ENCODE measurements around the gene FBXO11.
"Not testable (repeated sequence)": the region's sequence is repeated elsewhere in the genome, so short reads cannot be mapped to it uniquely, and the experiment has no call there.

The FBXO11 gene

GRCh38 chr2:47905386-47906156 is 727 bp downstream of the FBXO11 start:
- Mint-ChIP-seq H3K4me1 (peaks cover 29% of the 10 kb centered on the region), H3K27ac (peak overlapping the region; percentile 96), H3K36me3 (peaks cover 27% of the 10 kb centered on the region), H3K4me3 (peak overlapping the region; percentile 88), H3K9me3 (no peaks in the 10 kb centered on the region)
- ATAC-seq (peak; percentile 14), DNase-seq (ENCODE audit: low spot score in 2 of 2) (peak; percentile 51 to 84)

GRCh38 chr2:47903781-47904490 is 2.4 kb downstream of the FBXO11 start:
- Mint-ChIP-seq H3K4me3 (peak overlapping the region; percentile 88), H3K4me1 (peaks cover 40% of the 10 kb centered on the region), H3K36me3 (peaks cover 27% of the 10 kb centered on the region), H3K27ac (peak overlapping the region; percentile 96), H3K9me3 (no peaks in the 10 kb centered on the region)
- DNase-seq (ENCODE audit: low spot score in 2 of 2), result no peak
- no peak for ATAC-seq

GRCh38 chr2:47901892-47902291 is 4.4 kb downstream of the FBXO11 start:
- Mint-ChIP-seq H3K4me1 (peaks cover 47% of the 10 kb centered on the region), H3K36me3 (peaks cover 42% of the 10 kb centered on the region)
- H3K4me3 Mint-ChIP-seq; H3K27ac Mint-ChIP-seq; H3K9me3 Mint-ChIP-seq; DNase-seq (ENCODE audit: low spot score in 2 of 2); ATAC-seq: not testable (repeated sequence)

- ATAC-seq (no peak), DNase-seq (ENCODE audit: low spot score in 2 of 2) (no peak)
- H3K36me3 Mint-ChIP-seq, result peaks cover 37% of the 10 kb centered on the region
- H3K4me3 Mint-ChIP-seq, result no peak overlapping the region
- no peak overlapping the region for H3K27ac Mint-ChIP-seq
- H3K9me3 Mint-ChIP-seq, result no peaks in the 10 kb centered on the region
- peaks cover 57% of the 10 kb centered on the region for H3K4me1 Mint-ChIP-seq
Measured at GRCh38 chr2:47900857-47901256, 5.4 kb downstream of the FBXO11 start.

GRCh38 chr2:47899915-47900816 is 6.1 kb downstream of the FBXO11 start:
- H3K27ac Mint-ChIP-seq, result peak overlapping the region; percentile 26
- H3K4me1 Mint-ChIP-seq, result peaks cover 62% of the 10 kb centered on the region

GRCh38 chr2:47897883-47898731 is 8.2 kb downstream of the FBXO11 start:
- ATAC-seq (peak; percentile 94), DNase-seq (ENCODE audit: low spot score in 2 of 2) (no peak)
- peak overlapping the region; percentile 27 for H3K4me3 Mint-ChIP-seq
- no peaks in the 10 kb centered on the region for H3K9me3 Mint-ChIP-seq
- peak overlapping the region; percentile 75 for H3K27ac Mint-ChIP-seq
- H3K4me1 Mint-ChIP-seq, result peaks cover 51% of the 10 kb centered on the region
- H3K36me3 Mint-ChIP-seq, result peaks cover 23% of the 10 kb centered on the region

More at GRCh38 chr2:47899915-47900816, 6.1 kb downstream of the FBXO11 start:
- peaks cover 34% of the 10 kb centered on the region for H3K36me3 Mint-ChIP-seq
- ATAC-seq, result no peak
- H3K9me3 Mint-ChIP-seq, result no peaks in the 10 kb centered on the region
- H3K4me3 Mint-ChIP-seq, result no peak overlapping the region
- DNase-seq (ENCODE audit: low spot score in 2 of 2), result no peak

GRCh38 chr2:47897191-47897882 is 9.0 kb downstream of the FBXO11 start:
- not testable (repeated sequence) for H3K9me3 Mint-ChIP-seq; DNase-seq (ENCODE audit: low spot score in 2 of 2)
- Mint-ChIP-seq H3K4me3 (peak overlapping the region; percentile 27), H3K27ac (peak overlapping the region; percentile 75), H3K36me3 (peaks cover 23% of the 10 kb centered on the region), H3K4me1 (peaks cover 50% of the 10 kb centered on the region)
- peak; percentile 31 for ATAC-seq

GRCh38 chr2:47896450-47896968 is 9.8 kb downstream of the FBXO11 start:
- no peaks in the 10 kb centered on the region for H3K9me3 Mint-ChIP-seq
- DNase-seq (ENCODE audit: low spot score in 2 of 2) (no peak), ATAC-seq (no peak)
- peak overlapping the region; percentile 27 for H3K4me3 Mint-ChIP-seq
- peak overlapping the region; percentile 75 for H3K27ac Mint-ChIP-seq
- peaks cover 59% of the 10 kb centered on the region for H3K4me1 Mint-ChIP-seq
- peaks cover 23% of the 10 kb centered on the region for H3K36me3 Mint-ChIP-seq

- Mint-ChIP-seq H3K4me3 (no peak overlapping the region), H3K9me3 (no peaks in the 10 kb centered on the region), H3K36me3 (peaks cover 31% of the 10 kb centered on the region), H3K27ac (no peak overlapping the region), H3K4me1 (peaks cover 62% of the 10 kb centered on the region)
- DNase-seq (ENCODE audit: low spot score in 2 of 2) (no peak), ATAC-seq (no peak)
Measured at GRCh38 chr2:47893771-47894170, 12.5 kb downstream of the FBXO11 start.

- H3K4me1 Mint-ChIP-seq, result peaks cover 58% of the 10 kb centered on the region
- H3K4me3 Mint-ChIP-seq, result no peak overlapping the region
- no peak for DNase-seq (ENCODE audit: low spot score in 2 of 2)
- H3K9me3 Mint-ChIP-seq, result no peaks in the 10 kb centered on the region
- peak overlapping the region; percentile 72 for H3K27ac Mint-ChIP-seq
- peaks cover 27% of the 10 kb centered on the region for H3K36me3 Mint-ChIP-seq
- no peak for ATAC-seq
Measured at GRCh38 chr2:47892338-47892730, 14.0 kb downstream of the FBXO11 start.

- DNase-seq (ENCODE audit: low spot score in 2 of 2), result no peak
- H3K27ac Mint-ChIP-seq, result peak overlapping the region; percentile 72
- H3K4me1 Mint-ChIP-seq, result peaks cover 58% of the 10 kb centered on the region
- peaks cover 32% of the 10 kb centered on the region for H3K36me3 Mint-ChIP-seq
- H3K4me3 Mint-ChIP-seq, result no peak overlapping the region
- no peak for ATAC-seq
- H3K9me3 Mint-ChIP-seq, result no peaks in the 10 kb centered on the region
Measured at GRCh38 chr2:47891369-47892337, 14.6 kb downstream of the FBXO11 start.

- no peaks in the 10 kb centered on the region for H3K9me3 Mint-ChIP-seq
- peaks cover 52% of the 10 kb centered on the region for H3K4me1 Mint-ChIP-seq
- no peak overlapping the region for H3K4me3 Mint-ChIP-seq
Measured at GRCh38 chr2:47890711-47891368, 15.5 kb downstream of the FBXO11 start.

More at GRCh38 chr2:47890711-47891368, 15.5 kb downstream of the FBXO11 start:
- H3K27ac Mint-ChIP-seq, result no peak overlapping the region
- peaks cover 26% of the 10 kb centered on the region for H3K36me3 Mint-ChIP-seq
- no peak for ATAC-seq
- no peak for DNase-seq (ENCODE audit: low spot score in 2 of 2)

Data from stimulated activated effector memory CD8-positive, alpha-beta T cell treated with anti-CD3 and anti-CD28 coated beads, Interleukin-12 subunit alpha, Interleukin-12 subunit beta, amount 100 ng/mL, for 72 hours (primary cell).